ENCODE data around the gene ADRB1. TPM values are rescaled to one million over a fixed set of nuclear protein-coding genes. Genes with fewer than 3 reads are reported as not detected.

ADRB1 gene
- total RNA-seq, 3 donors from 2014 or later (not counting 1 experiment from before 2014, with no cell fraction given) = 0.12 to 2.9 (median 2.1) TPM

DNA sequence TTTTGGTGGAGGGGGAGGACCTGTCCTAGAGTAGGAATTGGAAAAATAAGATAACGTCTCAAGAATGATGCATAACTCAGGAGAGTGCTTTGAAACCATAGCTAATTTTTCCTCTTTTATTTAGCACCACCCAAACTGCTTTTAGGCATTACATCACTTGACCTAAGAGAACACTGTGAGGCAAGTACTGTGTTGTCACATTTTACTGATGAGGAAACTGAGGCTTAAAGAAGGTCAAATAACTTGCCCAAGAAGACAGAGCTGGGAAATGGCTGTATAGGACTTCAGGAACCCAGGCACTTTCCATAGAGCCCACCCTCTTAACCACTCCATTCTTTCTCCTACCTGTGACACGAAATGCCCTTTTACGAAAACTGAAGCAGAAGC, 21.4 kb downstream of the ADRB1 start:
- ATAC-seq = no peak
- WGBS (ENCODE audit: insufficient coverage) = 95% methylated on average over 2 of the region's 3 CpGs
- Mint-ChIP-seq H3K27ac (no peak overlapping the region), H3K4me3 (no peak overlapping the region), H3K9me3 (no peaks in the 10 kb centered on the region), H3K36me3 (no peaks in the 10 kb centered on the region), H3K4me1 (peaks cover 5 to 18% of the 10 kb centered on the region in 2 donors), H3K27me3 (ENCODE audit: low read depth in 2 of 2) (peaks cover 0 to 16% of the 10 kb centered on the region in 2 donors)
- Histone ChIP-seq H3K4me1 (ENCODE audit: control insufficient read depth, insufficient read depth, low read length) (peaks cover 5% of the 10 kb centered on the region), H3K36me3 (ENCODE audit: control insufficient read depth, insufficient read depth, low read length) (no peaks in the 10 kb centered on the region), H3K27me3 (ENCODE audit: control insufficient read depth, insufficient read depth, low read length) (no peaks in the 10 kb centered on the region), H3K4me3 (ENCODE audit: low read length) (no peak overlapping the region), H3K9me3 (ENCODE audit: control insufficient read depth, insufficient read depth, low read length) (no peaks in the 10 kb centered on the region), H3K27ac (ENCODE audit: low read length) (no peak overlapping the region)
- intact Hi-C loops (cut with micrococcal nuclease) = no loop called here
- no peak for DNase-seq
- TF ChIP-seq, protein P1, sequence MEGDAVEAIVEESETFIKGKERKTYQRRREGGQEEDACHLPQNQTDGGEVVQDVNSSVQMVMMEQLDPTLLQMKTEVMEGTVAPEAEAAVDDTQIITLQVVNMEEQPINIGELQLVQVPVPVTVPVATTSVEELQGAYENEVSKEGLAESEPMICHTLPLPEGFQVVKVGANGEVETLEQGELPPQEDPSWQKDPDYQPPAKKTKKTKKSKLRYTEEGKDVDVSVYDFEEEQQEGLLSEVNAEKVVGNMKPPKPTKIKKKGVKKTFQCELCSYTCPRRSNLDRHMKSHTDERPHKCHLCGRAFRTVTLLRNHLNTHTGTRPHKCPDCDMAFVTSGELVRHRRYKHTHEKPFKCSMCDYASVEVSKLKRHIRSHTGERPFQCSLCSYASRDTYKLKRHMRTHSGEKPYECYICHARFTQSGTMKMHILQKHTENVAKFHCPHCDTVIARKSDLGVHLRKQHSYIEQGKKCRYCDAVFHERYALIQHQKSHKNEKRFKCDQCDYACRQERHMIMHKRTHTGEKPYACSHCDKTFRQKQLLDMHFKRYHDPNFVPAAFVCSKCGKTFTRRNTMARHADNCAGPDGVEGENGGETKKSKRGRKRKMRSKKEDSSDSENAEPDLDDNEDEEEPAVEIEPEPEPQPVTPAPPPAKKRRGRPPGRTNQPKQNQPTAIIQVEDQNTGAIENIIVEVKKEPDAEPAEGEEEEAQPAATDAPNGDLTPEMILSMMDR (IDR thresholded peaks at IDR 0.05) = no peak

DNA sequence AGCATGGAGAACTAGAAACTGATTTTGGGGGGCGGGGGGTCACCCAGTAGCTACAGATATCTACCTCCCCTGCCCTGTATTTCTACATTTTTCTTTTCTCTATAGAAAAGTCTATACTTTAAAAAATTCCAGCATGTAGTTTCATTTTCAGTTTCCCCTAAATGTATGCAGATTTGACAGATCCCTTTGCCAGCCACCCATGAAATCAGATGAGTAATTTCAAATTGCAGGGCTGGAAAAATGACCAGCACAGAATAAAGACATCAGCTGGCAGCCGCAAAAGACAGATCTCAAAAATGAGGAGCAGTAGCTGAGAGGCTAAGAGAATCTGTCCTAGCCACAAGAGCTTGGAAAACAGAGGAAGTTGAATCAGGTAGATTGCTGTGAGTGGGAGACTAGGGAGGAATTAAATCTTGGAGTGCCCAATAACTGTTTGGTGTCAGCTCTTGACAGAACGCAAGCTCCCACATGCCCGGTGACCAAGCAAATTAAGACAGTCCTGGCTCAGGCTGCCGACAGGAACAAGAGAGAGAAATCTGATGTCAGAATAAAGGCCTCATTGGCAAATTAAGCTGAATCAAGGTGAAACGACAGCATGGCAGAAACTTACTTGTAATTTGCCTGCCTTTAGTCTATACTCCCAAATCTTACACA, 24.5 kb downstream of the ADRB1 start:
- ATAC-seq (no peak), DNase-seq (no peak)
- TF ChIP-seq, protein P1 (IDR thresholded peaks at IDR 0.05) = no peak
- Histone ChIP-seq H3K27ac (ENCODE audit: low read length) (no peak overlapping the region), H3K9me3 (ENCODE audit: control insufficient read depth, insufficient read depth, low read length) (no peaks in the 10 kb centered on the region), H3K36me3 (ENCODE audit: control insufficient read depth, insufficient read depth, low read length) (no peaks in the 10 kb centered on the region), H3K4me3 (ENCODE audit: low read length) (no peak overlapping the region), H3K27me3 (ENCODE audit: control insufficient read depth, insufficient read depth, low read length) (no peaks in the 10 kb centered on the region), H3K4me1 (ENCODE audit: control insufficient read depth, insufficient read depth, low read length) (peaks cover 3% of the 10 kb centered on the region)
- Mint-ChIP-seq H3K4me1 (peaks cover 11 to 17% of the 10 kb centered on the region in 2 donors), H3K36me3 (no peaks in the 10 kb centered on the region), H3K27me3 (ENCODE audit: low read depth in 2 of 2) (peaks cover 0 to 12% of the 10 kb centered on the region in 2 donors), H3K9me3 (no peaks in the 10 kb centered on the region), H3K4me3 (no peak overlapping the region), H3K27ac (peak overlapping the region in 1 of 2 donors; percentile 32)
- intact Hi-C loops (cut with micrococcal nuclease) = no loop called here
- WGBS (ENCODE audit: insufficient coverage) = 90% methylated on average over 6 of the region's 6 CpGs

DNA sequence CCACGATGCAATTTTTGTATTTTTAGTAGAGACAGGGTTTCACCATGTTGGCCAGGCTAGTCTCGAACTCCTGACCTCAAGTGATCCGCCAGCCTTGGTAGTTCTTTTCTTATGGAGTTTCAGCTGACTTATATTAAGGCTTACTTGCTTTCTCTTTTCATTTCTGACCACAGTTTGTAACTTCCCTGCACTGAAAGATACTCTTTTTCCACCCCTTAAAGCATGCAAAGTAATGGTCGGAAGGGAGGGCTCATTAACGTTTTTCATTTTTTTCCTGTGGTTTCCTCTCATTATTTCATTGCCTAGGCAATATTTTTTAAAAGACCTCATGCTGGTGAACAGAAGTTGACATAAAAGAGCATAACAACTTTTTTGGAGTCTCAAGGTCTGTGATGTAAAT, 27.0 kb downstream of the ADRB1 start:
- Histone ChIP-seq H3K27me3 (ENCODE audit: control insufficient read depth, insufficient read depth, low read length) (no peaks in the 10 kb centered on the region), H3K36me3 (ENCODE audit: control insufficient read depth, insufficient read depth, low read length) (no peaks in the 10 kb centered on the region), H3K9me3 (ENCODE audit: control insufficient read depth, insufficient read depth, low read length) (no peaks in the 10 kb centered on the region), H3K27ac (ENCODE audit: low read length) (peak overlapping the region; percentile 1), H3K4me3 (ENCODE audit: low read length) (no peak overlapping the region), H3K4me1 (ENCODE audit: control insufficient read depth, insufficient read depth, low read length) (peaks cover 14% of the 10 kb centered on the region)
- H3K9me3 Mint-ChIP-seq = no peaks in the 10 kb centered on the region
- H3K27ac Mint-ChIP-seq = peak overlapping the region in 1 of 2 donors; percentile 84
- no peaks in the 10 kb centered on the region for H3K36me3 Mint-ChIP-seq
- H3K27me3 Mint-ChIP-seq (ENCODE audit: low read depth in 2 of 2) = peaks cover 0 to 2% of the 10 kb centered on the region in 2 donors
- WGBS (ENCODE audit: insufficient coverage) = 43% methylated on average over 5 of the region's 5 CpGs
- DNase-seq = no peak
- TF ChIP-seq, protein P1 (IDR thresholded peaks at IDR 0.05) = no peak
- peak overlapping the region; percentile 17 for H3K4me3 Mint-ChIP-seq
- peaks cover 20 to 27% of the 10 kb centered on the region in 2 donors for H3K4me1 Mint-ChIP-seq
- intact Hi-C loops (cut with micrococcal nuclease) = no loop called here
- ATAC-seq = no peak

DNA sequence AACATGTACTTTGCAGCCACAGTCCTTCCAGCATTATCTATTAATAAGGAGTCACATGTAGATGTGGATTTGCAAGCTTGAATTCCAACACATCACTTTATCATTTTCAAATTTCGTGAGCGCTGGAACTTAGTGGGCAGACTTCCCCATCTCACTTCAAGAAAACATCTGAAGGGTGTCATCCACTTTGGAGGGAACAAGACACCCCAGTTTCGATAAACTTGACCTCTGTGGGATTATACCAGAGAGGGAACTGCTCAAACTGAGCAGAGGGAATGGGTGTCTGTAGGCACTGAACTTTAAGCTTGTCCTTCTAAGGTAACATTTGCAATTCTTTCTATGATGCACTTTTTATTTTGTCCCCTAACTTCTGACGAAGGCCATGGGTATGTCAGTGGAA, 27.5 kb downstream of the ADRB1 start:
- peaks cover 0 to 2% of the 10 kb centered on the region in 2 donors for H3K27me3 Mint-ChIP-seq (ENCODE audit: low read depth in 2 of 2)
- no peak overlapping the region for H3K4me3 Mint-ChIP-seq
- no peaks in the 10 kb centered on the region for H3K9me3 ChIP-seq (ENCODE audit: control insufficient read depth, insufficient read depth, low read length)
- no peaks in the 10 kb centered on the region for H3K36me3 ChIP-seq (ENCODE audit: control insufficient read depth, insufficient read depth, low read length)
- DNase-seq = no peak
- intact Hi-C loops (cut with micrococcal nuclease) = no loop called here
- H3K4me1 ChIP-seq (ENCODE audit: control insufficient read depth, insufficient read depth, low read length) = peaks cover 14% of the 10 kb centered on the region
- TF ChIP-seq, protein P1 (IDR thresholded peaks at IDR 0.05) = no peak
- peak overlapping the region in 1 of 2 donors; percentile 84 for H3K27ac Mint-ChIP-seq
- H3K4me3 ChIP-seq (ENCODE audit: low read length) = no peak overlapping the region
- H3K4me1 Mint-ChIP-seq = peaks cover 20 to 27% of the 10 kb centered on the region in 2 donors
- H3K27ac ChIP-seq (ENCODE audit: low read length) = peak overlapping the region; percentile 37
- no peaks in the 10 kb centered on the region for H3K27me3 ChIP-seq (ENCODE audit: control insufficient read depth, insufficient read depth, low read length)
- no peaks in the 10 kb centered on the region for H3K9me3 Mint-ChIP-seq
- ATAC-seq = no peak
- 57% methylated on average over 4 of the region's 4 CpGs for WGBS (ENCODE audit: insufficient coverage)
- H3K36me3 Mint-ChIP-seq = no peaks in the 10 kb centered on the region
